PC-9 (cell line): Measurements from ENCODE around the gene MCM7. TPM values are rescaled to one million over a fixed set of nuclear protein-coding genes. Genes with fewer than 3 reads are reported as not detected.

Source experiments
- BruUV-seq: library from RNA; stranded (reverse); fragments of 400-500 nt; replicated peaks from 2 replicates; lab custom pipeline; 2021; lab: Mats Ljungman, UMichigan
- CTCF ChIA-PET: fragments of 300-600 bp; sonication (Branson Sonifier 250); formaldehyde crosslinking; loops from one replicate; lab custom pipeline; 2022; ENCODE audit warnings: antibody characterized with exemption; lab: Charles Lee
- POLR2A ChIA-PET: fragments of 300-600 bp; sonication (Branson Sonifier 250); formaldehyde crosslinking; loops from one replicate; lab custom pipeline; 2022; ENCODE audit warnings: antibody characterized with exemption; ENCODE audit not compliant: unreplicated experiment; lab: Charles Lee
- DNase-seq, 2 experiments: peaks; one replicate each; pipeline versions ENCODE4 v3.0.0 to v3.0.0-alpha.2; 2015 to 2022; ENCODE audit warnings: mixed read lengths in 1 of 2
- H2AFZ ChIP-seq: fragments of 200-600 bp; sonication (generic); 2 replicates; pipeline ENCODE4 v1.8.1; 2017; ENCODE audit warnings: antibody characterized with exemption
- H3F3A ChIP-seq: fragments of 200-600 bp; sonication (generic); 2 replicates; pipeline ENCODE4 v1.8.1; 2017; ENCODE audit warnings: antibody characterized with exemption, mild to moderate bottlenecking, low read depth; ENCODE audit not compliant: insufficient read depth
- H3K27ac ChIP-seq: fragments of 200-600 bp; sonication (generic); 2 replicates; pipeline ENCODE4 v1.6.1; 2016; ENCODE audit warnings: mixed run types
- H3K27me3 ChIP-seq: fragments of 200-600 bp; sonication (generic); 2 replicates; pipeline ENCODE4 v1.6.1; 2016; ENCODE audit warnings: low read depth, mixed run types; ENCODE audit not compliant: insufficient read depth
- H3K36me3 ChIP-seq: fragments of 200-600 bp; sonication (generic); 2 replicates; pipeline ENCODE4 v1.6.1; 2016; ENCODE audit warnings: low read depth, mixed run types
- H3K4me1 ChIP-seq: fragments of 200-600 bp; sonication (generic); replicated peaks from 2 replicates; pipeline ENCODE4 v1.6.1; 2016; ENCODE audit warnings: mixed run types; ENCODE audit not compliant: insufficient read depth
- H3K4me2 ChIP-seq: fragments of 200-600 bp; sonication (generic); 2 replicates; pipeline ENCODE4 v1.6.1; 2017; ENCODE audit warnings: mixed run types
- H3K4me3 ChIP-seq: fragments of 200-600 bp; sonication (generic); 2 replicates; pipeline ENCODE4 v1.6.1; 2016; ENCODE audit warnings: mixed run types
- H3K79me2 ChIP-seq: fragments of 200-600 bp; sonication (generic); 2 replicates; pipeline ENCODE4 v1.6.1; 2017; ENCODE audit warnings: low read depth, mixed run types
- H3K9me2 ChIP-seq: fragments of 200-600 bp; sonication (generic); 2 replicates; pipeline ENCODE4 v1.8.1; 2017; ENCODE audit warnings: mild to moderate bottlenecking; ENCODE audit not compliant: insufficient read depth
- H3K9me3 ChIP-seq: fragments of 200-600 bp; sonication (generic); 2 replicates; pipeline ENCODE4 v1.8.1; 2016; ENCODE audit warnings: low read depth; ENCODE audit not compliant: insufficient read depth
- H4K20me1 ChIP-seq: fragments of 200-600 bp; sonication (generic); 2 replicates; pipeline ENCODE4 v1.8.1; 2017; ENCODE audit not compliant: insufficient read depth
- CTCF ChIP-seq: fragments of 200-600 bp; sonication (generic); conservative IDR thresholded peaks from 2 replicates; pipeline ENCODE4 v1.6.1; 2017; ENCODE audit warnings: mixed run types, antibody characterized with exemption, mild to moderate bottlenecking, moderate library complexity
- EZH2 ChIP-seq: fragments of 200-600 bp; sonication (generic); IDR thresholded peaks from 2 replicates; pipeline ENCODE4 v1.8.0; 2017; ENCODE audit warnings: antibody characterized with exemption, low read depth
- intact Hi-C: fragments of 100-400 bp; cut with micrococcal nuclease; formaldehyde crosslinking; loops from one replicate; pipeline ENCODE4 v1.10.0; 2022; ENCODE audit not compliant: unreplicated experiment
- total RNA-seq: library from RNA; stranded (reverse); gene quantifications from 2 replicates; pipeline ENCODE4 v1.2.3, GENCODE V29; 2021

MCM7 gene
- total RNA-seq, 1 experiment from 2014 or later, result 238 TPM

GRCh38 chr7:100089458-100090196 lies 11.6 kb downstream of the MCM7 start:
- Histone ChIP-seq H3K4me1 (peaks cover 26% of the 10 kb centered on the region), H3K9me2 (no peaks in the 10 kb centered on the region), H3K79me2 (peaks cover 7% of the 10 kb centered on the region; the same call in 1 of the 2 replicates), H4K20me1 (peaks cover 8% of the 10 kb centered on the region; the same call in 1 of the 2 replicates), H3K4me3 (peak overlapping the region; percentile 86), H3K36me3 (peaks cover 11% of the 10 kb centered on the region), H3K27me3 (no peaks in the 10 kb centered on the region), H2AFZ (peak overlapping the region; percentile 87), H3K9me3 (no peaks in the 10 kb centered on the region), H3K27ac (peak overlapping the region; percentile 62), H3F3A (peaks cover 65% of the 10 kb centered on the region), H3K4me2 (peak overlapping the region; percentile 97)
- no TSS peak for BruUV-seq
- POLR2A ChIA-PET, result interaction anchor here (0.5 to 0.6 kb wide), 2 partner anchors 44 to 70 kb away, joined by 3 to 4 read pairs; no protein-coding TSS in a partner anchor
- TF ChIP-seq EZH2 (no peak), CTCF (no peak)
- CTCF ChIA-PET, result interaction anchor here (0.6 kb wide), 1 partner anchor 45 kb away, joined by 17 read pairs; no protein-coding TSS in a partner anchor
- DNase-seq, result no peak
- intact Hi-C loops, result no loop called here

- H4K20me1 ChIP-seq, result 0 out of 2 replicates have a peak, but pooled peaks cover 7% of the 10 kb centered on the region
- peaks cover 7% of the 10 kb centered on the region; the same call in 1 of the 2 replicates for H3K79me2 ChIP-seq
- TSS peak; percentile 39 for BruUV-seq
- CTCF ChIA-PET, result interaction anchor here (0.5 kb wide), 1 partner anchor 45 kb away, joined by 5 read pairs; no protein-coding TSS in a partner anchor
- H3K36me3 ChIP-seq, result peaks cover 3% of the 10 kb centered on the region; the same call in 1 of the 2 replicates
- peak within 1 kb of the TSS; percentile 87 for H2AFZ ChIP-seq
- peak within 1 kb of the TSS; percentile 86 for H3K4me3 ChIP-seq
- H3K4me1 ChIP-seq, result peaks cover 26% of the 10 kb centered on the region
- intact Hi-C loops, result no loop called here
- peaks cover 57% of the 10 kb centered on the region for H3F3A ChIP-seq
- peak within 1 kb of the TSS; percentile 62 for H3K27ac ChIP-seq
- POLR2A ChIA-PET, result interaction anchor here (0.5 kb wide), 1 partner anchor 71 kb away, joined by 4 read pairs; no protein-coding TSS in a partner anchor
- TF ChIP-seq CTCF (no peak), EZH2 (no peak)
- no peaks in the 10 kb centered on the region for H3K27me3 ChIP-seq
- H3K9me3 ChIP-seq, result no peaks in the 10 kb centered on the region
- H3K9me2 ChIP-seq, result no peaks in the 10 kb centered on the region
- peak within 1 kb of the TSS; percentile 97 for H3K4me2 ChIP-seq
- peak; percentile 52 to 86 for DNase-seq
These were observed 12.4 kb downstream of the MCM7 start, which contains the start of gene COPS6 for GRCh38 chr7:100088621-100089457. COPS6 (plus strand) TSS chr7:100088969; CDS start chr7:100088991, 22 bp downstream.

- no peaks in the 10 kb centered on the region for H3K9me3 ChIP-seq
- H3K4me2 ChIP-seq, result peak overlapping the region; percentile 97
- peak overlapping the region; percentile 87 for H2AFZ ChIP-seq
- peak overlapping the region; percentile 62 for H3K27ac ChIP-seq
- BruUV-seq, result TSS peak; percentile 64
- no peak for DNase-seq
- no peaks in the 10 kb centered on the region for H3K36me3 ChIP-seq
- H3K27me3 ChIP-seq, result no peaks in the 10 kb centered on the region
- TF ChIP-seq EZH2, result no peak
- TF ChIP-seq CTCF, result no peak
- ChIA-PET CTCF (interaction anchor here (0.5 kb wide), 1 partner anchor 46 kb away, joined by 5 read pairs; no protein-coding TSS in a partner anchor), POLR2A (no interaction called here)
- H3K79me2 ChIP-seq, result peaks cover 7% of the 10 kb centered on the region; the same call in 1 of the 2 replicates
- peak overlapping the region; percentile 86 for H3K4me3 ChIP-seq
- H4K20me1 ChIP-seq, result 0 out of 2 replicates have a peak, but pooled peaks cover 6% of the 10 kb centered on the region
- intact Hi-C loops, result no loop called here
- H3F3A ChIP-seq, result peaks cover 54% of the 10 kb centered on the region
- no peaks in the 10 kb centered on the region for H3K9me2 ChIP-seq
- peaks cover 26% of the 10 kb centered on the region for H3K4me1 ChIP-seq
These were observed 13.0 kb downstream of the MCM7 start for GRCh38 chr7:100088095-100088620.
